Measurements from ENCODE around the gene TTLL5.

The TTLL5 gene

GRCh38 chr14:75702122-75702521 lies 41.1 kb downstream of the TTLL5 start:
- DNase-seq: no peak

- DNase-seq: no peak
Observed at GRCh38 chr14:75702616-75703261, 41.7 kb downstream of the TTLL5 start.

- no peak for DNase-seq
Observed at GRCh38 chr14:75703467-75703866, 42.4 kb downstream of the TTLL5 start.

GRCh38 chr14:75705014-75705413 lies 44.0 kb downstream of the TTLL5 start:
- DNase-seq: no peak

- DNase-seq: peak; percentile 88
Observed at GRCh38 chr14:75709207-75709812, 48.3 kb downstream of the TTLL5 start.

GRCh38 chr14:75711105-75711795 lies 50.2 kb downstream of the TTLL5 start:
- DNase-seq: peak; percentile 60

- DNase-seq: no peak
Observed at GRCh38 chr14:75711796-75712211, 50.8 kb downstream of the TTLL5 start.

GRCh38 chr14:75714991-75715390 lies 53.9 kb downstream of the TTLL5 start:
- no peak for DNase-seq

- no peak for DNase-seq
Observed at GRCh38 chr14:75715926-75716780, 55.1 kb downstream of the TTLL5 start.

- DNase-seq: no peak
Observed at GRCh38 chr14:75717729-75718128, 56.7 kb downstream of the TTLL5 start.

- DNase-seq: no peak
Observed at GRCh38 chr14:75718199-75718598, 57.2 kb downstream of the TTLL5 start.

- DNase-seq: no peak
Observed at GRCh38 chr14:75720116-75720515, 59.1 kb downstream of the TTLL5 start.

- no peak for DNase-seq
Observed at GRCh38 chr14:75720842-75721498, 59.9 kb downstream of the TTLL5 start.

- no peak for DNase-seq
Observed at GRCh38 chr14:75723716-75724115, 62.7 kb downstream of the TTLL5 start.

GRCh38 chr14:75724414-75725204 lies 63.6 kb downstream of the TTLL5 start:
- no peak for DNase-seq

GRCh38 chr14:75725481-75725880 lies 64.4 kb downstream of the TTLL5 start:
- DNase-seq: no peak

GRCh38 chr14:75726321-75726720 lies 65.3 kb downstream of the TTLL5 start:
- no peak for DNase-seq

GRCh38 chr14:75727124-75727523 lies 66.1 kb downstream of the TTLL5 start:
- DNase-seq: no peak

- DNase-seq: peak; percentile 9
Observed at GRCh38 chr14:75732888-75733287, 71.8 kb downstream of the TTLL5 start.

GRCh38 chr14:75734854-75735253 lies 73.8 kb downstream of the TTLL5 start:
- no peak for DNase-seq

GRCh38 chr14:75736845-75737485 lies 75.9 kb downstream of the TTLL5 start:
- DNase-seq: no peak

Data from hematopoietic multipotent progenitor cell treated with erythropoietin and hydrocortisone succinate and interleukin-3 and kit ligand, for 6 days (in vitro differentiated cells).